ENCODE data around the gene GNPDA1. TPM values are rescaled to one million over a fixed set of nuclear protein-coding genes. Genes with fewer than 3 reads are reported as not detected.

The GNPDA1 gene
- total and polyA plus RNA-seq, 2 of the 8 experiments (the other 6 are each of a cell fraction or from before 2014, with no cell fraction given), result 33.0 to 94.3 TPM

GRCh38 chr5:142056816-142057696 lies 44.2 kb upstream of the GNPDA1 start:
- H3K79me1 ChIP-seq (ENCODE audit: low read depth, low read length), result no peaks in the 10 kb centered on the region
- no peak overlapping the region for H3K27ac ChIP-seq (ENCODE audit: low read depth, low read length)
- no peak overlapping the region for H4K5ac ChIP-seq (ENCODE audit: insufficient read length, low read depth, low read length)
- no peak overlapping the region for H2BK20ac ChIP-seq (ENCODE audit: low read length)
- H4K91ac ChIP-seq (replicated peaks; ENCODE audit: insufficient read length, low read length), result no peak overlapping the region
- no peaks in the 10 kb centered on the region for H3K9me3 ChIP-seq (ENCODE audit: insufficient read depth in 2 of 2, low read depth in 1 of 2, low read length in 1 of 2)
- H3K18ac ChIP-seq (ENCODE audit: extremely low read depth, low read length), result no peak overlapping the region
- H4K8ac ChIP-seq (ENCODE audit: extremely low read depth, insufficient read depth, low read length), result no peak overlapping the region
- H2AFZ ChIP-seq (ENCODE audit: low read length), result no peak overlapping the region
- H3K79me2 ChIP-seq (ENCODE audit: control insufficient read depth in 1 of 2, insufficient read depth in 2 of 2, low read length in 2 of 2), result no peaks in the 10 kb centered on the region
- ChIA-PET POLR2A (ENCODE audit: partially characterized antibody) (interaction anchor here (0.7 kb wide), 1 partner anchor 780 kb away, joined by 3 read pairs; no protein-coding TSS in a partner anchor), CTCF (ENCODE audit: partially characterized antibody) (interaction anchor here (0.7 to 1.7 kb wide), 5 partner anchors 7 to 86 kb away, joined by 3 to 7 read pairs (median 4); no protein-coding TSS in a partner anchor)
- H3K36me3 ChIP-seq (ENCODE audit: control insufficient read depth in 2 of 4, insufficient read depth in 4 of 4, low read length in 3 of 4), result no peaks in the 10 kb centered on the region
- H3K23ac ChIP-seq (ENCODE audit: insufficient read length), result no peak overlapping the region
- no peaks in the 10 kb centered on the region for H3K27me3 ChIP-seq (replicated peaks in 1 of 4; ENCODE audit: control insufficient read depth in 3 of 4, extremely low read depth in 1 of 4, insufficient read depth in 3 of 4, low read length in 3 of 4)
- no peak overlapping the region for H2BK5ac ChIP-seq (ENCODE audit: low read depth, low read length)
- peaks cover 0 to 5% (median 1%) of the 10 kb centered on the region in 4 experiments; a peak in 2 of 7 replicates for H3K4me1 ChIP-seq (replicated peaks in 1 of 4; ENCODE audit: control insufficient read depth in 3 of 4, insufficient read depth in 4 of 4, low read length in 3 of 4)
- H2AK5ac ChIP-seq (ENCODE audit: low read depth, low read length), result no peak overlapping the region
- no peak overlapping the region for H3K4me3 ChIP-seq (ENCODE audit: extremely low read depth in 1 of 4, insufficient read depth in 2 of 4, low read depth in 3 of 4, low read length in 4 of 4)
- 72% methylated on average over 5 of the region's 5 CpGs; no CpG with 5 or more reads in 1 of the 2 experiments for WGBS, 2 experiments (ENCODE audit: extremely low coverage in 1 of 2, insufficient coverage in 1 of 2, insufficient read length in 1 of 2, insufficient replicate concordance in 2 of 2, low coverage in 1 of 2, low lambda C conversion rate in 2 of 2, missing lambda C conversion rate in 1 of 2)
- FAIRE-seq (no peak), DNase-seq (ENCODE audit: low read depth in 1 of 2, low spot score in 2 of 2) (no peak)
- no peak overlapping the region for H2BK15ac ChIP-seq (ENCODE audit: low read length)
- no peak overlapping the region for H3K4ac ChIP-seq (replicated peaks; ENCODE audit: insufficient read length, low read depth, low read length)
- H4K20me1 ChIP-seq (replicated peaks in 1 of 2; ENCODE audit: control insufficient read depth in 1 of 2, insufficient read depth in 2 of 2, low read length in 2 of 2), result no peaks in the 10 kb centered on the region
- H3K9ac ChIP-seq (replicated peaks in 1 of 4; ENCODE audit: extremely low read depth in 1 of 4, low read depth in 3 of 4, low read length in 3 of 4), result no peak overlapping the region
- H3K56ac ChIP-seq (replicated peaks; ENCODE audit: insufficient read length, low read depth, low read length), result no peak overlapping the region
- no peak overlapping the region for H2BK120ac ChIP-seq (replicated peaks; ENCODE audit: low read depth, low read length)
- H3K23me2 ChIP-seq (ENCODE audit: low read depth, low read length), result no peaks in the 10 kb centered on the region
- H2BK12ac ChIP-seq (ENCODE audit: low read depth, low read length), result no peak overlapping the region
- H3K14ac ChIP-seq (ENCODE audit: insufficient read length), result no peak overlapping the region
- H3K4me2 ChIP-seq (ENCODE audit: insufficient read depth in 1 of 2, low read depth in 2 of 2, low read length in 2 of 2), result no peak overlapping the region
- TF ChIP-seq HDAC6 (IDR thresholded peaks at IDR 0.05; ENCODE audit: low read depth, low read length) (no peak), JUN (IDR thresholded peaks at IDR 0.05; ENCODE audit: low read depth, low read length) (no peak), CTCF (IDR thresholded peaks at IDR 0.05; ENCODE audit: control extremely low read depth in 1 of 3, insufficient read depth in 1 of 3, low read depth in 1 of 3, low read length in 3 of 3) (no peak), SIX5 (IDR thresholded peaks at IDR 0.05; ENCODE audit: low read depth, low read length) (no peak), ATF2 (IDR thresholded peaks at IDR 0.05; ENCODE audit: low read length) (no peak), SAP30 (IDR thresholded peaks at IDR 0.05; ENCODE audit: insufficient read depth, insufficient replicate concordance, low read length) (no peak), EZH2 (IDR thresholded peaks at IDR 0.05; ENCODE audit: low read depth, low read length, severe bottlenecking) (no peak)

Measured in H1 (cell line).